HepG2 (cell line): Measurements from ENCODE around the gene EFHD2. TPM values are rescaled to one million over a fixed set of nuclear protein-coding genes. Genes with fewer than 3 reads are reported as not detected.

Source experiments
- HOXA5 ChIP-seq: sonication (generic); formaldehyde crosslinking; IDR thresholded peaks from 2 replicates; pipeline ENCODE4 v1.4.0; 2020; ENCODE audit warnings: missing genetic modification reagents
- HOXA9 ChIP-seq: sonication (generic); formaldehyde crosslinking; IDR thresholded peaks from 2 replicates; pipeline ENCODE4 v1.8.1; 2022; ENCODE audit warnings: missing genetic modification reagents, mild to moderate bottlenecking, moderate library complexity, borderline replicate concordance
- MED13 ChIP-seq: sonication (generic); formaldehyde crosslinking; IDR thresholded peaks from 2 replicates; pipeline ENCODE4 v1.5.0; 2020; ENCODE audit warnings: missing genetic modification reagents
- MYC ChIP-seq: sonication (generic); formaldehyde crosslinking; IDR thresholded peaks from 2 replicates; pipeline ENCODE4 v1.9.0; 2021; ENCODE audit warnings: missing genetic modification reagents, borderline replicate concordance
- NFIB ChIP-seq: sonication (generic); formaldehyde crosslinking; IDR thresholded peaks from 2 replicates; pipeline ENCODE4 v1.9.0; 2021; ENCODE audit warnings: missing genetic modification reagents, mild to moderate bottlenecking, borderline replicate concordance
- PCBP1 ChIP-seq: fragments of 200-400 bp; formaldehyde crosslinking; IDR thresholded peaks from 2 replicates; pipeline ENCODE4 v1.6.1; 2017; ENCODE audit warnings: mild to moderate bottlenecking, low read depth, low read length, borderline replicate concordance
- STAG1 ChIP-seq: sonication (generic); formaldehyde crosslinking; IDR thresholded peaks from 2 replicates; pipeline ENCODE4 v1.4.0; 2020; ENCODE audit warnings: missing genetic modification reagents
- TCF7 ChIP-seq: sonication (generic); IDR thresholded peaks from 2 replicates; pipeline ENCODE4 v1.6.1; 2016; ENCODE audit warnings: antibody characterized with exemption, low read depth
- ZBTB20 ChIP-seq: sonication (generic); formaldehyde crosslinking; IDR thresholded peaks from 2 replicates; pipeline ENCODE4 v1.8.1; 2023; ENCODE audit warnings: missing genetic modification reagents, low read depth, mild to moderate bottlenecking, borderline replicate concordance
- ZFP62 ChIP-seq: sonication (generic); formaldehyde crosslinking; IDR thresholded peaks from 2 replicates; pipeline ENCODE4 v1.4.0; 2020; ENCODE audit warnings: missing genetic modification reagents
- ZNF333 ChIP-seq: sonication (generic); formaldehyde crosslinking; IDR thresholded peaks from 2 replicates; pipeline ENCODE4 v1.4.0; 2020; ENCODE audit warnings: mild to moderate bottlenecking, missing genetic modification reagents, borderline replicate concordance
- ZNF367 ChIP-seq: sonication (generic); formaldehyde crosslinking; IDR thresholded peaks from 2 replicates; pipeline ENCODE4 v1.4.0; 2020; ENCODE audit warnings: missing genetic modification reagents, borderline replicate concordance
- ZNF761 ChIP-seq: sonication (generic); formaldehyde crosslinking; conservative IDR thresholded peaks from 2 replicates; pipeline ENCODE4 v1.4.0; 2020; ENCODE audit warnings: mild to moderate bottlenecking, missing genetic modification reagents
- polyA plus RNA-seq, 8 experiments: library from polyadenylated mRNA; depleted of rRNA in 3 of 8; stranded (reverse) in 7 of 8; unstranded in 1 of 8; fragments of >200 nt; fragmentation: Illumina TruSeq in 4 of 8; extraction: Trizol in 4 of 8; gene quantifications; 2 replicates each; pipeline versions ENCODE4 v1.2.1 to v1.2.3, GENCODE V29; 2011 to 2016; ENCODE audit warnings: low read depth in 4 of 8, missing spikeins in 1 of 8, mixed read lengths in 1 of 8; ENCODE audit not compliant: insufficient read depth in 1 of 8
- total RNA-seq, 5 experiments: library from RNA; depleted of rRNA; stranded (reverse); fragments of >200 nt; fragmentation: Illumina TruSeq; extraction: Trizol; gene quantifications; 2 replicates each; pipeline ENCODE4 v1.2.3, GENCODE V29; 2016; ENCODE audit warnings: low read depth in 1 of 5
- TF ChIP-seq, protein P1 (sequence below): IDR thresholded peaks from 2 replicates; pipeline ENCODE4 v1.6.1; 2016
- TF ChIP-seq, protein P2 (sequence below): sonication (generic); formaldehyde crosslinking; IDR thresholded peaks from 2 replicates; pipeline ENCODE4 v1.8.0; 2022; ENCODE audit warnings: missing genetic modification reagents, mild to moderate bottlenecking, moderate library complexity, borderline replicate concordance
- TF ChIP-seq, protein P3 (sequence below): sonication (generic); formaldehyde crosslinking; IDR thresholded peaks from 2 replicates; pipeline ENCODE4 v1.4.0; 2020; ENCODE audit warnings: missing genetic modification reagents
- TF ChIP-seq, protein P4 (sequence below): sonication (generic); formaldehyde crosslinking; IDR thresholded peaks from 2 replicates; pipeline ENCODE4 v1.5.0; 2020; ENCODE audit warnings: missing genetic modification reagents
- TF ChIP-seq, protein P5 (sequence below): IDR thresholded peaks from 2 replicates; pipeline ENCODE4 v1.6.1; 2016; ENCODE audit warnings: low read depth, missing genetic modification reagents, missing compliant biosample characterization

Gene EFHD2
- total and polyA plus RNA-seq, 2 of the 13 experiments (the other 11 are each of a cell fraction or from before 2014, with no cell fraction given) = 9.4 to 12.7 TPM

DNA sequence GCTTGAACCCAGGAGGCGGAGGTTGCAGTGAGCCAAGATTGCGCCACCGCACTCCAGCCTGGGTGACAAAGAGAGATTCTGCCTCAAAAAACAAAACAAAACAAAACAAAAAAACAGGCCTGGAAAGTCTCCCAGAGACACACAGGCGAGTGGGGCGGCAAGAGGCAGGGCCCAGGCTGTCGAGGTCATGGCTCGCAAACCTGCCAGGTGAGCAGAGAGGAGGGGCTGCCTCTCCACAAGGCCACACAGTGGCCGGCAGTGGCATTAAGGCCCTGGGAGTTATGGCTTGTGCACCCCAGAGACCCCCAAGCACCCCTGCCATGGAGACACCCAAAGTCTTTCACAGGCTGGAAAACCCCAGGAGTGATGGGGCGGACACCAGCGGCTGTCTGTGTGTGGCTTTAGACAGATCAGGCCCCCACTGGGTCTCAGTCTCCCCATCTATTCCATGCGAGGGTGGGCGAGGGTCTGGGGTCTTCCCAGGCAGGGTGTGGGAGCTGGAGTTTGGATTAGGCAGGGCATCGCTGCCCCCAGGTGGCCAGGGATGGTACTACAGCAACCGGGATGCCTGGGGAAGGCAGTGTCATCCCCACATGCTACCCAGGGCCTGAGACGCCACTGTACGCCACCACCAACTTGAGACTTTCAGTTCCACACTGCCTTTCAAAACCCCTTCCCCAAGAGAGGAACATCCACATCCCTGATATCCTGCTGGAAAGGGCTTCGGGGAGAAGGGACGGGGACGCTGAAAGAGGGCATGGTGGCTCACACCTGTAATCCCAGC, 21.3 kb downstream of the EFHD2 start (continued):
- TF ChIP-seq STAG1 (CRISPR knock-in tag) = peak; percentile 97
- TF ChIP-seq ZNF761 = no peak
- no peak for TF ChIP-seq ZNF333
- TF ChIP-seq, protein P1, sequence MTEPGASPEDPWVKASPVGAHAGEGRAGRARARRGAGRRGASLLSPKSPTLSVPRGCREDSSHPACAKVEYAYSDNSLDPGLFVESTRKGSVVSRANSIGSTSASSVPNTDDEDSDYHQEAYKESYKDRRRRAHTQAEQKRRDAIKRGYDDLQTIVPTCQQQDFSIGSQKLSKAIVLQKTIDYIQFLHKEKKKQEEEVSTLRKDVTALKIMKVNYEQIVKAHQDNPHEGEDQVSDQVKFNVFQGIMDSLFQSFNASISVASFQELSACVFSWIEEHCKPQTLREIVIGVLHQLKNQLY = no peak
- TF ChIP-seq MED13 = no peak
- no peak for TF ChIP-seq ZFP62 (CRISPR knock-in tag)
- TF ChIP-seq HOXA9 (CRISPR knock-in tag) = no peak
- TF ChIP-seq, protein P2, sequence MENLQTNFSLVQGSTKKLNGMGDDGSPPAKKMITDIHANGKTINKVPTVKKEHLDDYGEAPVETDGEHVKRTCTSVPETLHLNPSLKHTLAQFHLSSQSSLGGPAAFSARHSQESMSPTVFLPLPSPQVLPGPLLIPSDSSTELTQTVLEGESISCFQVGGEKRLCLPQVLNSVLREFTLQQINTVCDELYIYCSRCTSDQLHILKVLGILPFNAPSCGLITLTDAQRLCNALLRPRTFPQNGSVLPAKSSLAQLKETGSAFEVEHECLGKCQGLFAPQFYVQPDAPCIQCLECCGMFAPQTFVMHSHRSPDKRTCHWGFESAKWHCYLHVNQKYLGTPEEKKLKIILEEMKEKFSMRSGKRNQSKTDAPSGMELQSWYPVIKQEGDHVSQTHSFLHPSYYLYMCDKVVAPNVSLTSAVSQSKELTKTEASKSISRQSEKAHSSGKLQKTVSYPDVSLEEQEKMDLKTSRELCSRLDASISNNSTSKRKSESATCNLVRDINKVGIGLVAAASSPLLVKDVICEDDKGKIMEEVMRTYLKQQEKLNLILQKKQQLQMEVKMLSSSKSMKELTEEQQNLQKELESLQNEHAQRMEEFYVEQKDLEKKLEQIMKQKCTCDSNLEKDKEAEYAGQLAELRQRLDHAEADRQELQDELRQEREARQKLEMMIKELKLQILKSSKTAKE (CRISPR knock-in tag) = no peak
- no peak for TF ChIP-seq NFIB (CRISPR knock-in tag)
- no peak for TF ChIP-seq HOXA5 (CRISPR knock-in tag)
- no peak for TF ChIP-seq ZNF367
- TF ChIP-seq, protein P3, sequence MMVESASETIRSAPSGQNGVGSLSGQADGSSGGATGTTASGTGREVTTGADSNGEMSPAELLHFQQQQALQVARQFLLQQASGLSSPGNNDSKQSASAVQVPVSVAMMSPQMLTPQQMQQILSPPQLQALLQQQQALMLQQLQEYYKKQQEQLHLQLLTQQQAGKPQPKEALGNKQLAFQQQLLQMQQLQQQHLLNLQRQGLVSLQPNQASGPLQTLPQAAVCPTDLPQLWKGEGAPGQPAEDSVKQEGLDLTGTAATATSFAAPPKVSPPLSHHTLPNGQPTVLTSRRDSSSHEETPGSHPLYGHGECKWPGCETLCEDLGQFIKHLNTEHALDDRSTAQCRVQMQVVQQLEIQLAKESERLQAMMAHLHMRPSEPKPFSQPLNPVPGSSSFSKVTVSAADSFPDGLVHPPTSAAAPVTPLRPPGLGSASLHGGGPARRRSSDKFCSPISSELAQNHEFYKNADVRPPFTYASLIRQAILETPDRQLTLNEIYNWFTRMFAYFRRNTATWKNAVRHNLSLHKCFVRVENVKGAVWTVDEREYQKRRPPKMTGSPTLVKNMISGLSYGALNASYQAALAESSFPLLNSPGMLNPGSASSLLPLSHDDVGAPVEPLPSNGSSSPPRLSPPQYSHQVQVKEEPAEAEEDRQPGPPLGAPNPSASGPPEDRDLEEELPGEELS (CRISPR knock-in tag) = 0 out of 2 replicates have a peak, but pooled peaks have one; percentile 27
- no peak for TF ChIP-seq TCF7
- TF ChIP-seq ZBTB20 = no peak
- TF ChIP-seq, protein P4, sequence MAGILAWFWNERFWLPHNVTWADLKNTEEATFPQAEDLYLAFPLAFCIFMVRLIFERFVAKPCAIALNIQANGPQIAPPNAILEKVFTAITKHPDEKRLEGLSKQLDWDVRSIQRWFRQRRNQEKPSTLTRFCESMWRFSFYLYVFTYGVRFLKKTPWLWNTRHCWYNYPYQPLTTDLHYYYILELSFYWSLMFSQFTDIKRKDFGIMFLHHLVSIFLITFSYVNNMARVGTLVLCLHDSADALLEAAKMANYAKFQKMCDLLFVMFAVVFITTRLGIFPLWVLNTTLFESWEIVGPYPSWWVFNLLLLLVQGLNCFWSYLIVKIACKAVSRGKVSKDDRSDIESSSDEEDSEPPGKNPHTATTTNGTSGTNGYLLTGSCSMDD = no peak
- TF ChIP-seq, protein P5, sequence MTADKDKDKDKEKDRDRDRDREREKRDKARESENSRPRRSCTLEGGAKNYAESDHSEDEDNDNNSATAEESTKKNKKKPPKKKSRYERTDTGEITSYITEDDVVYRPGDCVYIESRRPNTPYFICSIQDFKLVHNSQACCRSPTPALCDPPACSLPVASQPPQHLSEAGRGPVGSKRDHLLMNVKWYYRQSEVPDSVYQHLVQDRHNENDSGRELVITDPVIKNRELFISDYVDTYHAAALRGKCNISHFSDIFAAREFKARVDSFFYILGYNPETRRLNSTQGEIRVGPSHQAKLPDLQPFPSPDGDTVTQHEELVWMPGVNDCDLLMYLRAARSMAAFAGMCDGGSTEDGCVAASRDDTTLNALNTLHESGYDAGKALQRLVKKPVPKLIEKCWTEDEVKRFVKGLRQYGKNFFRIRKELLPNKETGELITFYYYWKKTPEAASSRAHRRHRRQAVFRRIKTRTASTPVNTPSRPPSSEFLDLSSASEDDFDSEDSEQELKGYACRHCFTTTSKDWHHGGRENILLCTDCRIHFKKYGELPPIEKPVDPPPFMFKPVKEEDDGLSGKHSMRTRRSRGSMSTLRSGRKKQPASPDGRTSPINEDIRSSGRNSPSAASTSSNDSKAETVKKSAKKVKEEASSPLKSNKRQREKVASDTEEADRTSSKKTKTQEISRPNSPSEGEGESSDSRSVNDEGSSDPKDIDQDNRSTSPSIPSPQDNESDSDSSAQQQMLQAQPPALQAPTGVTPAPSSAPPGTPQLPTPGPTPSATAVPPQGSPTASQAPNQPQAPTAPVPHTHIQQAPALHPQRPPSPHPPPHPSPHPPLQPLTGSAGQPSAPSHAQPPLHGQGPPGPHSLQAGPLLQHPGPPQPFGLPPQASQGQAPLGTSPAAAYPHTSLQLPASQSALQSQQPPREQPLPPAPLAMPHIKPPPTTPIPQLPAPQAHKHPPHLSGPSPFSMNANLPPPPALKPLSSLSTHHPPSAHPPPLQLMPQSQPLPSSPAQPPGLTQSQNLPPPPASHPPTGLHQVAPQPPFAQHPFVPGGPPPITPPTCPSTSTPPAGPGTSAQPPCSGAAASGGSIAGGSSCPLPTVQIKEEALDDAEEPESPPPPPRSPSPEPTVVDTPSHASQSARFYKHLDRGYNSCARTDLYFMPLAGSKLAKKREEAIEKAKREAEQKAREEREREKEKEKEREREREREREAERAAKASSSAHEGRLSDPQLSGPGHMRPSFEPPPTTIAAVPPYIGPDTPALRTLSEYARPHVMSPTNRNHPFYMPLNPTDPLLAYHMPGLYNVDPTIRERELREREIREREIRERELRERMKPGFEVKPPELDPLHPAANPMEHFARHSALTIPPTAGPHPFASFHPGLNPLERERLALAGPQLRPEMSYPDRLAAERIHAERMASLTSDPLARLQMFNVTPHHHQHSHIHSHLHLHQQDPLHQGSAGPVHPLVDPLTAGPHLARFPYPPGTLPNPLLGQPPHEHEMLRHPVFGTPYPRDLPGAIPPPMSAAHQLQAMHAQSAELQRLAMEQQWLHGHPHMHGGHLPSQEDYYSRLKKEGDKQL (CRISPR knock-in tag) = no peak
- no peak for TF ChIP-seq MYC (CRISPR knock-in tag)
- TF ChIP-seq PCBP1 = no peak
